Ishikawa (cell line): ENCODE results near the gene CPNE9.

Source experiments
- CEBPB ChIP-seq: IDR thresholded peaks from 2 replicates; pipeline ENCODE4 v1.6.1; 2012
- CREB1 ChIP-seq: IDR thresholded peaks from 2 replicates; pipeline ENCODE4 v1.6.1; 2012; ENCODE audit warnings: low read depth
- EGR1 ChIP-seq: IDR thresholded peaks from 2 replicates; pipeline ENCODE4 v1.6.1; 2012
- EP300 ChIP-seq: IDR thresholded peaks from 2 replicates; pipeline ENCODE4 v1.6.1; 2012; ENCODE audit warnings: borderline replicate concordance
- FOXM1 ChIP-seq: IDR thresholded peaks from 2 replicates; pipeline ENCODE4 v1.6.1; 2012; ENCODE audit warnings: low read depth, borderline replicate concordance
- MAX ChIP-seq: IDR thresholded peaks from 2 replicates; pipeline ENCODE4 v1.6.1; 2012
- NFIC ChIP-seq: IDR thresholded peaks from 2 replicates; pipeline ENCODE4 v1.6.1; 2012
- RAD21 ChIP-seq: IDR thresholded peaks from 2 replicates; pipeline ENCODE4 v1.6.1; 2012; ENCODE audit warnings: low read depth
- REST ChIP-seq: IDR thresholded peaks from 2 replicates; pipeline ENCODE4 v1.6.1; 2012; ENCODE audit warnings: low read depth, mild to moderate bottlenecking
- TAF1 ChIP-seq: IDR thresholded peaks from 2 replicates; pipeline ENCODE4 v1.6.1; 2012; ENCODE audit warnings: low read depth, mild to moderate bottlenecking
- TCF12 ChIP-seq: IDR thresholded peaks from 2 replicates; pipeline ENCODE4 v1.6.1; 2012; ENCODE audit warnings: low read depth
- TEAD4 ChIP-seq: IDR thresholded peaks from 2 replicates; pipeline ENCODE4 v1.6.1; 2012
- YY1 ChIP-seq: IDR thresholded peaks from 2 replicates; pipeline ENCODE4 v1.6.1; 2012; ENCODE audit warnings: low read depth
- ZBTB7A ChIP-seq: IDR thresholded peaks from 2 replicates; pipeline ENCODE4 v1.6.1; 2012; ENCODE audit warnings: low read depth
- TF ChIP-seq, protein P1 (sequence below): IDR thresholded peaks from 2 replicates; pipeline ENCODE4 v1.6.1; 2012

CPNE9 gene

DNA sequence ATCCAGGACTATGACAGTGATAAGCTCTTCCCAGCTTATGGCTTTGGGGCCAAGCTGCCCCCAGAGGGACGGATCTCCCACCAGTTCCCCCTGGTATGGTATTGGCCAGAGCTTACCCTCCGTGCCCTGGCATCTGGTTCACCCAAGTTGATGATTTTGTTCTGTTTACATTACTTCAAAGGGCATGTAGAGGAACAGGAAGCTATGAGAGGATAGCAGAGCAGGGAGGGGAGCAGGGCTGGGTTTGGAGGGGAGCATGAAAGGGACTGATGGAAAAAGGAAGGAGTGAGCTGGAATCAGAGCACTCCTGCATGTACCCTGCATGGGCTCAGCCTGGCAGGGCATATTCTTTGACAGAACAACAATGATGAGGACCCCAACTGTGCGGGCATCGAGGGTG, 14.5 kb downstream of the CPNE9 start:
- TF ChIP-seq ZBTB7A (no peak), MAX (no peak), EGR1 (no peak), EP300 (no peak), REST (no peak), RAD21 (no peak), TAF1 (no peak)
- TF ChIP-seq, protein P1, sequence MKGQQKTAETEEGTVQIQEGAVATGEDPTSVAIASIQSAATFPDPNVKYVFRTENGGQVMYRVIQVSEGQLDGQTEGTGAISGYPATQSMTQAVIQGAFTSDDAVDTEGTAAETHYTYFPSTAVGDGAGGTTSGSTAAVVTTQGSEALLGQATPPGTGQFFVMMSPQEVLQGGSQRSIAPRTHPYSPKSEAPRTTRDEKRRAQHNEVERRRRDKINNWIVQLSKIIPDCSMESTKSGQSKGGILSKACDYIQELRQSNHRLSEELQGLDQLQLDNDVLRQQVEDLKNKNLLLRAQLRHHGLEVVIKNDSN, result no peak

- TF ChIP-seq, protein P1, result no peak
- no peak for TF ChIP-seq TCF12
- TF ChIP-seq TEAD4, result no peak
- TF ChIP-seq EP300, result no peak
- no peak for TF ChIP-seq MAX
- no peak for TF ChIP-seq CREB1
- no peak for TF ChIP-seq NFIC
- TF ChIP-seq YY1, result no peak
- no peak for TF ChIP-seq EGR1
- TF ChIP-seq TAF1, result no peak
These were observed 17.5 kb downstream of the CPNE9 start for GRCh38 chr3:9721015-9721699.

DNA sequence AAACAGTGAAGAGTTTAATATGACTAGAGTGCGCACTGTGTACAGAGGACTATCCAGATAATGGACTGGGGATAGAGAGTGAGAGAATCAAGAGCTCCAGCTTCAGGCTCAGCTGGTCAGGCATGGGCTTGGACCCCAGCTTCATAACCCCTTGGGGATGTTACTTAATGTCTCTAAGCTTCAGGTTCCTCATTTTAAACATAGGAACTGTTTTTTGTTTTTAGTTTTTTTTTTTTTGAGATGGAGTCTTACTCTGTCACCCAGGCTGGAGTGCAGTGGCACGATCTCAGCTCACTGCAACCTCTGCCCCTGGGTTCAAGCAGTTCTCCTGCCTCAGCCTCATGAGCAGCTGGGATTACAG, 18.0 kb downstream of the CPNE9 start:
- TF ChIP-seq ZBTB7A, result no peak
- no peak for TF ChIP-seq TEAD4
- TF ChIP-seq MAX, result no peak
- TF ChIP-seq REST, result no peak
- no peak for TF ChIP-seq EGR1
- TF ChIP-seq FOXM1, result no peak

DNA sequence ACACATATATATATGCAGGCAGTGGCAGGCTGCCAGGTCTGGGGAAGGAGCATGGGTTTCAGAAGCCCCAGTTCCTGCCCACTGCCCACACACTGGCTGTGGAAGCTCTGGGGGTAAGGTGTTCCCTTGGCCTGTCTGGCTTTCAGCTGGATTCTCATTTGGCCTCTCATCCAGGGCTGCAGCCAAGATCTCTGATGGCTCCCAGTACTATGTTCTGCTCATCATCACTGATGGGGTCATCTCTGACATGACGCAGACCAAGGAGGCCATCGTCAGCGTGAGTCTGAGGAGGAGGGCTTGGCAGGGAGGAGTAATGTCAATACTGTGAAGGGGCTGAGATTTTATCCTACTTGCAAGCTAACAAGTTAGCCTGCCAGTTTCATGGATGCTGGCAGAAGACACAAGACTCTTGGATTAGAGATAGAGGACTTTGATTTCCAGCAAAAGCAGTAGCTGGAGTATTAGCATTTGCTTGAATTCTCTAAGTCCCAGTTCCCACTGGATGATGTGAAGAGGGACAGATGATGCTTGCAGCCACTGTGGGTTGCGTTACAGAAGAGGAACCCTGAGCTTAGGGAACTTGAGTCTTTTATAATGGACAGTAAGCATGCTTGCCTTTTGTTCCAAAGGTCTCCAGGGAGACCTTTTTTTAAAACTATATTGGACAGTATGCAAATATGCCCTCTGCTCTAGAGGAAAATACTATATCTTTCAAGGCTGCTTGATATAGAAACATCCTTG, 22.3 kb downstream of the CPNE9 start:
- TF ChIP-seq REST, result no peak
- no peak for TF ChIP-seq TAF1
- no peak for TF ChIP-seq EGR1
- no peak for TF ChIP-seq ZBTB7A
- TF ChIP-seq RAD21, result no peak
- TF ChIP-seq TCF12, result no peak
- no peak for TF ChIP-seq MAX
- TF ChIP-seq CEBPB, result no peak
- TF ChIP-seq, protein P1, result no peak
- no peak for TF ChIP-seq TEAD4
- no peak for TF ChIP-seq EP300
- no peak for TF ChIP-seq FOXM1
